ENCODE measurements around the gene TAF6.
A peak's percentile ranks its signal among the peaks of the same experiment; 100 is the strongest.

Gene TAF6

GRCh38 chr7:100065452-100066186 lies 53.5 kb downstream of the TAF6 start:
- TF ChIP-seq CTCF (IDR thresholded peaks at IDR 0.05; ENCODE audit: low read depth, low read length, missing control alignments): no peak
- H3K4me3 ChIP-seq (ENCODE audit: low read depth, low read length): no peak overlapping the region
- in situ Hi-C loops (cut with HindIII; ENCODE audit: low sequenced_read_pairs): no loop called here
- DNase-seq (ENCODE audit: low read depth): peak; percentile 84

GRCh38 chr7:100064162-100064561 lies 55.0 kb downstream of the TAF6 start:
- DNase-seq (ENCODE audit: low read depth): no peak
- in situ Hi-C loops (cut with HindIII; ENCODE audit: low sequenced_read_pairs): no loop called here
- no peak overlapping the region for H3K4me3 ChIP-seq (ENCODE audit: low read depth, low read length)
- no peak for TF ChIP-seq CTCF (IDR thresholded peaks at IDR 0.05; ENCODE audit: low read depth, low read length, missing control alignments)

- no peak for DNase-seq (ENCODE audit: low read depth)
- no peak overlapping the region for H3K4me3 ChIP-seq (ENCODE audit: low read depth, low read length)
- in situ Hi-C loops (cut with HindIII; ENCODE audit: low sequenced_read_pairs): no loop called here
- no peak for TF ChIP-seq CTCF (IDR thresholded peaks at IDR 0.05; ENCODE audit: low read depth, low read length, missing control alignments)
These were observed 55.8 kb downstream of the TAF6 start for GRCh38 chr7:100063376-100063775.

GRCh38 chr7:100061518-100062193 lies 57.5 kb downstream of the TAF6 start:
- no peak overlapping the region for H3K4me3 ChIP-seq (ENCODE audit: low read depth, low read length)
- in situ Hi-C loops (cut with HindIII; ENCODE audit: low sequenced_read_pairs): no loop called here
- no peak for DNase-seq (ENCODE audit: low read depth)
- no peak for TF ChIP-seq CTCF (IDR thresholded peaks at IDR 0.05; ENCODE audit: low read depth, low read length, missing control alignments)

- in situ Hi-C loops (cut with HindIII; ENCODE audit: low sequenced_read_pairs): no loop called here
- TF ChIP-seq CTCF (IDR thresholded peaks at IDR 0.05; ENCODE audit: low read depth, low read length, missing control alignments): no peak
- DNase-seq (ENCODE audit: low read depth): no peak
- H3K4me3 ChIP-seq (ENCODE audit: low read depth, low read length): no peak overlapping the region
These were observed 59.9 kb downstream of the TAF6 start for GRCh38 chr7:100059251-100059739.

Data from astrocyte of the cerebellum (primary cell).